Limb (tissue), 2 donors: ENCODE measurements around the gene MSMP.

Experiments
- DNase-seq, 2 donors: peaks; one replicate each; pipeline ENCODE4 v3.0.0-alpha.2; 2016; ENCODE audit errors: extremely low spot score in 2 of 2

The MSMP gene, protein sequence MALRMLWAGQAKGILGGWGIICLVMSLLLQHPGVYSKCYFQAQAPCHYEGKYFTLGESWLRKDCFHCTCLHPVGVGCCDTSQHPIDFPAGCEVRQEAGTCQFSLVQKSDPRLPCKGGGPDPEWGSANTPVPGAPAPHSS

DNA sequence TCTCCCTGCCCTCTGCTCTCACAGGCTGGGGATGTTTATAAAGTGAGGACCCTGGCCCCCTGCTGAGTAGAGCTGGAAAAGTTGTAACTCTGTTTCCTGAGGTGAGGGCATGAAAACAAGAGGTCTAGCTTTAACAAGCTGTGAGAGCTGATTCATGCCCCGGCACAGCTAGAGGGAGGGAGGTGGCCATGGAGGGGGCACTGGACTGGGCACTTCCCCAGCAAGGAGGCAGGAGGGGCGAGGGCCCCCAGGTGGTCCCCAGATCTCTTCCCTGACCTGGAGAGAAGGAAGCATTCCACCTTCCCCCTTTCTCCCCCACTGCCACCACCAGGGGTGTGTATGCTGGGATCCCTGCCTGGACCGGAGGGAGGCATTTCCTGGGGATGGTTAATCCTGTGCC lies at the start of gene MSMP:
Gene MSMP, minus strand, starts transcription at position 13 of the 400 bp plus-strand sequence. CDS start 147 bp downstream, outside the sequence.
- DNase-seq = no peak

DNA sequence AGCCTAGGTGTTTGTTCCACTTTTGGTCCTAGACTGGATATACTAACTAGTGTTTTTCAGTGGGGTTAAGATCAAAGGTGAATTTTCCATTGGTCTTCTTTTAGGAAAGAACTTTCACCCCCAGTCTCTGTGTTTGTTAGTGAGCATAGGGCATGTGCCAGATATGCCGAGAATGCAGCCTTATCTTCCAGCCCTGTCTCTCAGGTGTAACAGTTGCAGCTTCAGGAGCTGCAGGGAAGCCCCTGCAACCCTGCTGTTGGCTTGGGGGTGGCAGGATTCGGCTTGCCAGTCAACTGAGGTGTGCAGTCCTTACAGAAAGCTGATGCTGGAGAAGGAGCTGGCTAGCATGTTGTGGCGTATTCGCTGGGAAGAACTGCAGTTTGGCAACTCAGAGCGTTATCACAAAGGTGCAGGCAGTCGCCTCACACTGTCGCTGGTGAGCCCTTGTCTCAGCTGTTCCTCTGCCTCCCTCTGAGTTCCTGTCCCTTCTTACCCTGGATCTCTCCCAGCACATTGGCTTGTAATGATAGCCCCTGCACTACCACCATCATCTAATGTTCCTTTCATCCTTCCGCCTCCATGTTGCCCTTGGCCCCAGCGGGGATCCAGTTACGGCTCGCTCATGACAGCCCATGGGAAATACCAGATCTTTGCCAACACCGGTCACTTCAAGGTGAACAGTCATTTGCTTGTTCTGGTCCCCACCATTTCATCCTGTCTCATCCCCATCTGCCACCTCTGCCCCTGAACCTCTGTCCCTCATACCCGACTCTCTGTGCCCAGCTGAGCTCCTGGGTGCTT lies 47.5 kb upstream of the MSMP start:
- DNase-seq = no peak

DNA sequence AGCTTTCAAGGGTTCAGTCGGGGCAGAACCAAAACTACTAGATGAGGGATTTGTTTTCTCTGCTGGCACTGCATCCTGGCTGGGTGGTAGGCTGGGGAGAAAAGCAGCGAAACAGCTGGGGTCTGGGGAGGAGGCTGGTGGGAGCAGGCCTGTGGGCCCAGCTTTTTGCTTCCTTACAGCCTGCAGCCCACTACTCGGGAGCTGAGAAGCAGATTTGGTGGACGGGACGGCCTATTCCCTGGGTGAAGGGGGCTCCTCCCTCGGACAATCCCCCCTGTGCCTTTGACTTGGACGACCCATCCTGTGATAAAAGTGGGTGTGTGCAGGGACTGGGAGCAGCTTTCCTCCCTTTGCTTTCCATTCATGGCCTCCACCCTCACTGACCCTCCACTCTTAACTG lies 46.5 kb upstream of the MSMP start:
- DNase-seq = no peak

DNA sequence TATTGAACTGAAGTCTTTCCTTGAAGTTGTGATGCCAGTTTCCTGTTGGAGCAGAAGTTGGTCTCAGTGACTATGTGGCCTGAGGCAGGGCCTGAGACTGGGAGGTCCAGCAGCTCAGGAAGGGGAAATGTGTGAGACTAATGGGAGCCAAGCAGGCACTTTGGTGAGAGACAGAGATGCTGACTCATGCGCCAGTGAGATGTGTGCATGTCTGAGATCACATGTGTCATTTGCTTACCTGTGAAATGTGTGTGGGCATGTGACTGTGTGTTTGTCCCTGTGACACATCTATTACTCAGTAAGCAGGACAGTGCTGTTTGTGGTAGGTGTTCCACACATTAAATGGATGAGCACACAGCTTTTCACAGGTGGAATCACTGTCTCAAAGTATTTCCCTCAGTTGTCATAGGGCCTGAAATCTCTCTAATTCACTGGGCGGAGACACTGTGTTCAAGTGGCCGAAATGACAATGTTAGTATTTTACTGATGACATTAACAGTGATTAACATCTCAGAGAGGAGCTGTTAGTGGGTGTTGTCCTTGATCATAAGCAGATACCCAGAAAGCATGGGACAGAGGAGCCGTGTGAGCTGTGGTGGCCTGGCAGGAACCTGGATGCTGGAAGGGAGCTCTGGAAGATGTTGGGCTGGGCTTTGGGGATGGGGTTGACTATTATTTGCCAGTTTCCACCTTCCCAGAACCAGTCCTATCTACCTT lies 44.7 kb upstream of the MSMP start:
- no peak for DNase-seq

DNA sequence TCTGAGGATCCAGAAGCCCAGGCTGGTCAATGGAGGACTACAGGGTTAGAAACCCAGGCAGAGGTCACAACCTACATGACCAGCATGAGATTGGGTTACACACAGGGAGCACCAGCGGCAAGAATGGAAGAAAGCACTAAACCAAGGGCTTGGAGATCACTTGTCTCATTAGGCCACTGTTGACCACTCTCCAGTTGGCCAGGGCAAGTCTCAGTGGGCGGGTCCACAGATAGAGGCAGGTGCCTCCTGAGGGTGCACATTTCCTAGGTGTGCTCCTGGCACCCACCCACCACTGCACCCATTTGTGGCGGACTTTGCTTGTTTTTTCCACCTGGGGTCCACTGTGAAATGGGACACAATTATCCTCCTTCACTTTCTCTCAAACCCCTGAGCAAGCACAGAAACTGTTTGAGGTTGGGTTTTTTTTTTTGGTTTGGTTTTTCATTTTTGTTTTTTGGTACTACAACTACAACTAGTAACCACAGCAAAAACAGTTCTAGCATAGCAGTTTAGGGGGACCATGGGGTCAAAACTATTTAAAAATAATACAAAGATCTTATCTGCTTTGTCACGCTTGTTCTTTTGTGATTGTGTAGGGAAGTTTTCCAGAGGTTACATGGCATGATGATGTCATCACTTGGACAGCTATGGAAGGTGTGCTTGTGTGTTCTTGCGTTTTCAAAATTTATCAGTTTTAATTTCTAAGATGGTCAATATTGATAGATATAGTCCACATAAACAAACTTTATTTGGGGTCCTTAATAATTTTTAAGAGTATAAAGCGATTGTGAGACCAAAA lies 43.4 kb upstream of the MSMP start:
- DNase-seq = no peak

- DNase-seq = no peak
These were observed 41.6 kb upstream of the MSMP start for GRCh38 chr9:35795695-35796094.

- no peak for DNase-seq
These were observed 39.4 kb upstream of the MSMP start for GRCh38 chr9:35793461-35793860.

DNA sequence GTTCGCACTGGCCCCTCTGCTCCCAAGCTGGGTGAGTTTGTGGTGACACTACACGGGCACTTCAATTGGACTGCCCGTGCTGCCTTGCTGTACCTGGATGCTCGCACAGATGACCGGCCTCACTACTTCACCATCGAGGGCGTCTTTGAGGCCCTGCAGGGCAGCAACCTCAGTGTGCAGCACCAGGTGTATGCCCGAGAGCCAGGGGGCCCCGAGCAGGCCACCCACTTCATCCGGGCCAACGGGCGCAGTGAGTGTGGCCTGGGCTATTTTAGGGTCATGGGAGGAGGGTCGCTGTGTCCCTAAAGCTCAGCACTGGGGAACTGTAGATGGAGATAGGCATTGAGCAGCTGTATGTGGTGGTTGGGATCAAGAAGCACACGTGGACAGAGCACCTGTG lies 38.8 kb upstream of the MSMP start:
- no peak for DNase-seq

DNA sequence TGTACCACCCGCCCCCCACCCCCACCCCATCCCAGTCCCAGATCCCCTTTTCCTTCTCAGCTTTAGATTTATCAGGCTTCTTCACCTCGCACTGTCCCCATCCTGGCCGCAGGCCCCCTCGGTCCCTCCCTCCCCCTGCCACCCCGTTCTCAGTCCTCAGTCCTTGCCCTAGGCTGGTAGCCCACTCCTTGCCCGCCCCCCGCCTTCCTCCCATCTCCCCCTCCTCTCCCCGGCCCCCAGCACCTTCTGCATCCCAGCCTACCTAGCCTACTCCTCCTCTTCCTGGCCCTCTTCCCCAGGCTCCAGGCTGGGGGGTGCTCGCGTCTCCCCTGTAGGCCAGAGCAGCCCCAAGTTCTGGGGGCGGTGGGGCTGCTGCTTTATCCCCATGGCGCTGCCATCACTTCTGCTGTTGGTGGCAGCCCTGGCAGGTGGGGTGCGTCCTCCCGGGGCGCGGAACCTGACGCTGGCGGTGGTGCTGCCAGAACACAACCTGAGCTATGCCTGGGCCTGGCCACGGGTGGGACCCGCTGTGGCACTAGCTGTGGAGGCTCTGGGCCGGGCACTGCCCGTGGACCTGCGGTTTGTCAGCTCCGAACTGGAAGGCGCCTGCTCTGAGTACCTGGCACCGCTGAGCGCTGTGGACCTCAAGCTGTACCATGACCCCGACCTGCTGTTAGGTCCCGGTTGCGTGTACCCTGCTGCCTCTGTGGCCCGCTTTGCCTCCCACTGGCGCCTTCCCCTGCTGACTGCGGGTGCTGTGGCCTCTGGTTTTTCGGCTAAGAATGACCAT lies 38.1 kb upstream of the MSMP start:
- peak in 1 of 2 donors; percentile 51 for DNase-seq

DNA sequence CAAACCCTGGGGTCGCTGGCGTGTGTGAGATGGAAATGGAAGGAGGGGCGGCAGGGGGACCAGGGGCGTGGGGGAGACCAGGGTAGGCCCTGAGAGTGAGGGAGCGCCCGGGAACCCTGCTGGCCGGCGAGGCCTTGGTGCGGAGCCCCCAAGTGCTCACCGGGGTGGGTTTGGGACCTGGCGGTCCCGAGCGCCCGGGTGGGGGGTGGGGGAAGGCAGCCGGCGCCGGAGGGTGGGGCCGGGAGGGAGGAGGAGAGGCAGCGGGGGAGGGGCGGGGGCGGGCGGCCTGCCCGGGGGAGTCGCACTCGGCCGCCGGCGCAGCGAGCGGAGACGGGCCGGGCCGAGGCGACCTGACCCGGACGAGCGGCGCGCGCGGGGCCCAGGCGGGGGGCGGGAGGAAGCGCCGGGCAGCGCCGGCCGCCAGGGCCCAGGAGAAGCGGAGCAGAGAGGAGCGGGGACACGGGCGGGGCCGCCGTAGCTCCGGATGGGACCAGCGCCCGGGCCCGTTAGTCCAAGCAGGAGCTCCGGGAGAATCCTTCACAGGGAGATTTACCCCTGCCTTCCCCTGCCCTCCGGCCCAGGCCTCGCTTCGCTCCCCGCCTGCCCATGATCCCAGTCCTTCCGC lies 37.3 kb upstream of the MSMP start, which contains the start of gene NPR2:
Gene NPR2, plus strand, starts transcription at position 295 of the 625 bp plus-strand sequence. CDS start 818 bp downstream, outside the sequence.
- peak in 1 of 2 donors; percentile 75 for DNase-seq

DNA sequence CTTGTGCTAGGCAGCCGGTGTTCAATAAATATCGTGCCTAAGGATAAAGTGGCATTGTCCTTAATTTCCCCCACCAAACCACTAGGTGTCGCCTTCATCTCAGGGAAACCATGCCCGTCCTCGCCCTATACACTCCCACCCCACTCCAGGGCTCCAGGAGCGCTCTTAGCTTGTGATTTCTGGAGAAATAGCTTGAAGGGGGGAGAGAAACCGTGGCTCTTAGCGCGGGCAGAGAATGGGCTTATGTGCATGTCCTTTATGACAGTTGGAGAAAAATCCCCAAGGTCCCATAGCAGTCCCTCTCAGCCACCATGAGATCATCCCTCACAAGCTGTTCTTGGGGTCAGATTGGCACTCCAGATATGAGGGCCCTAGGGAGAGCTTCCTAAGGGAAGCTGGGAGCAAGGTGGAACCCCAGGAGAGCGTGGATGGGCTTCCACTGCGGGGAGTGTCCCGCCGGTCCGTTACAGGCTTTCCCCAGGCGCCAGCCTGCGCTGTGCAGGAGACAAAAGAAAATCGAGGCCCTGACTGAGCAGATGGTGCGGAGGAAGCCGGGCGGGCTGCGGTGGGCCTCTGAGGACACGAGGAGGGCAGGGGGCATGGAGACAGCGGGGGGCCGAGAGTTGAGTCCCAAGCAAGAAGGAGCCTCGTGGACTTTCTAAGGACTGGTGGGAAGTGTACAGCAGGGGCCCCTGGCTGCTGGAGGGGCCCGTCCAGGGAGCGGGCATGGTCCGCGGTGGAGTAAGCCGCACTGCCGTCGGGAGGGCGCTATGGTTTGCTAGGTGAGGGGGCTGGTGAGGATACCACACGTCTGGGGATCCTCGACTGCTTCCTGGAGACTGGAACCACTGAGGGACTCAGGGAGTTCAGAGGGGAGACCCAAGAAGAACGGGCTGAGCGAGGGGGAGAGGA lies 36.6 kb upstream of the MSMP start:
- DNase-seq = peak; percentile 84 to 94

- DNase-seq = no peak
These were observed 35.9 kb upstream of the MSMP start for GRCh38 chr9:35790025-35790384.

DNA sequence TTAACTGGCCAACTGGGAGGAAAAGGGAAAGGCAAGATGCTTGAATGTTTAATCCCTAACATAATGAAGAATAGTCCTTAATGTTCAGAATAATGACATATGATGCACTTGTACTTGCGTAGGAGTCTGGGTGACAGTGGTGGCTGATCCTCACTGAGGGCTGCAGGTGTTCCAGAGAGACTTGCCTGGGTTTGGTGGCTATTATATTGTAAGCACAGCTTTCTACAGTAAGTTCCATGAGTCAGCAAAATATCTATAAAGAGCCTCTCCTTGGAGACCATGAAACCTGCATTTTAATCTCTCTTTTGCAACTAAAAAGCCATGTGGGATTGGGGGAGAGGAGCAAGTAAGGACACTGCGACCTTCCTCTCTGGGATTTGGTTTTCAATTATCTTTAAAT lies 35.5 kb upstream of the MSMP start:
- no peak for DNase-seq

DNA sequence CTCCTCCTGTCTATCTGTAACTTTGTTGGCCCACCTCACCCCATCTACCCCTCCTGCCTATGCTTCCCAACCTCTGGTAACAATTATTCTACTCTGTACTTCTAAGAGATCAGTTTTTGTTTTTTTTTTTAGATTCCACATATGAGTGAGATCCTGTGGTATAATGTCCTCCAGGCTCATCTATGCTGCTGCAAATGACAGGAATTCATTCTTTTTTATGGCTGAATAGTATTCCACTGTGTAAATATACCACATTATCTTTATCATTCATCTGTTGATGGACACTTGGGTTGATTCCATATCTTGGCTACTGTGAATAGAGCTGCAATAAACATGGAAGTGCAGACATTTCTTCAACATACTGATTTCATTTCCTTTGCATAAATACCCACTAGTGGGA lies 29.3 kb upstream of the MSMP start:
- no peak for DNase-seq

- no peak for DNase-seq
These were observed 27.0 kb upstream of the MSMP start for GRCh38 chr9:35781066-35781465.

DNA sequence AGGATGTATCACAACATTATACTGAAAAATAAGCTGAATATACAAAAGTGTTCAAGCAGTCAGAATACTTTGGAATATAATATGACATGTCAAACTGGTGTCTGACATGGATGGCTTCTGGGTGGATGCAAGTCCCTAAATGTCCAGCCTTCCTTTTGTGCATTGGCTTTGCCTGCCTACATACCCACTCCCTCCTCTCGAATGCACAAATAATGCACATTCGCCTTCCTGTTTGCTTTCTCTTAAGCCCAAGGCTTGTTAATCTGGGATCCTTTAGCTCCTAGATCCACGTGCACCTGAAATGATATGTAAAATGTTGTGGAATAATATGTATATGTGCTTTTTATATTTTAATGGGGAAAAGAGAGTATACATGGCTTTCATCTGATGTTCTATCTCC lies 24.4 kb upstream of the MSMP start:
- DNase-seq = no peak

GRCh38 chr9:35776018-35776417 lies 21.9 kb upstream of the MSMP start:
- no peak for DNase-seq

DNA sequence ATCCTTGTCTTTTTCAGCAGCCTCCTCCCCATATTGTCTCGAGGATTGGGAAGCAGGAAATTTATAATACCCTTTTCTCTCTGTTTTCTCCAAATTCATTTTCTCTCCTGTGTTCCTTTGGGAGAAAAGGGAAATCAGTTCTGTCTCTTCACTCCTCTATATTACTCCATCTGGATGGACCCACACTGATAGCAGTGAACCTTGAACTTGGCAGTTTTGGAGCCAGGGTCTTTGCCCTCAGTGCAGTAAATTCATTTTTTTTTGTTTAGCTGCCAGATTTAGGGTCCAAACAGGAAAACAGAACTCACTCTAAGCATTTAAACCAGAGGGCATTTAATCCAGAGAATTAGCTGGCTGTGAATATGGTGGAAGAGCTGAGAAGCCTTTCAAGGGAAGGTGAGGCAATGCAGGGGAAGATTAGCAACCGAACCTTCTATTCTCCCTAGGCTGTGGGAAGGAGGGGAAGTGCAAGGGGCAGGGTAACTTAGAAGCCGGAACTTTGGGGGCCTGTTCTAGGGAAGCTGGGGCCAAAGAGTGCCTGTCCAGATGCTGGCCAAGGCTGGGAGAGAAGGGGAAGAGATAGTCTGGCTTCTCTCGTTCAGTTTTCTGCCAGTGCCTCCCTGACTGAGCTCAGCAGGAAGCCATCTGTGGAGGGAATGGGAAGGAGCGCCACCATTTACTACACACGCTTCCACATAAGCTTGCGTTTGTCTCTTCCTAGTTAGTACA lies 21.0 kb upstream of the MSMP start:
- no peak for DNase-seq

GRCh38 chr9:35771943-35772342 lies 17.9 kb upstream of the MSMP start:
- DNase-seq = no peak
